NCI-H460 (cell line): ENCODE results near the gene MLIP. TPM values are rescaled to one million over a fixed set of nuclear protein-coding genes. Genes with fewer than 3 reads are reported as not detected.
A peak's percentile ranks its signal among the peaks of the same experiment; 100 is the strongest.
"Not testable (repeated sequence)": the region's sequence is repeated elsewhere in the genome, so short reads cannot be mapped to it uniquely, and the experiment has no call there.

Experiments used
- DNase-seq: peaks from one replicate; pipeline ENCODE4 v3.0.0-alpha.2; 2016; ENCODE audit warnings: low read depth; ENCODE audit errors: extremely low read depth
- total RNA-seq: library from RNA; depleted of rRNA; stranded (reverse); fragments of >200 nt; shearing (Covaris generic); gene quantifications from 2 replicates; pipeline ENCODE4 v1.2.3, GENCODE V29; 2014

The MLIP gene
- total RNA-seq, 1 experiment from 2014 or later = not detected

DNA sequence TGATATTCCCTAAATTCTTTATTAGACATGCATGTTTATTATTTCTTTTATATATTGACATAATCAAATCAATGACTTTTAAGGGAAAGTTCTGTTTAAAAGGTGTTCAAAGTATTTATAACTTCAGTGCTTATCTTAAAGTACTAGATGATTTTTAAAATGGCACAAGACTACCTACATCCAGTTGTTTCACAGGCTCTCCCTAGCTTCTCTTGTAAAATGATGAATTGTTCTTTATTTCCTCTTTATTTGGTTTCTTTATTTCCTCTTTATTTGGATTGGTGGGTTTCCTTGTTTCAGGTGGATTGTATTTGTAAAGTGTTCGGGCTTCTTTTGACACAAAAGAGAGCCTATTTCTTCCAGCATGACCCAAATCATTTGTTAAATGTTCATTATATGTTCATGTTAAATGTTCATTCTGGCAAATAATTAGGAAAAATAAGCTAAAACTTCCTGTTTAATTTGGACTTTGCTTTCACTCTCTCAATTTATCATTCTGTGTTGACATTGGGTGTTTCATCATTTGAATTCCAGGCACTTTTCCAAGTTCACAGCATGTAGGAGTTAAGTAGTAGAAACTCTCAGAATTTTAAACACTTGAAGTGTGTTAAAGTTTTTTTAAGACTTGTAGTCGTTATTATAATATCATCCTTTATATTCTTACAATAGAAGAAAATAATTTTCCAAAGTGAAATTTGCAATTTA is 24.6 kb downstream of the MLIP start:
- peak; percentile 31 for DNase-seq

DNA sequence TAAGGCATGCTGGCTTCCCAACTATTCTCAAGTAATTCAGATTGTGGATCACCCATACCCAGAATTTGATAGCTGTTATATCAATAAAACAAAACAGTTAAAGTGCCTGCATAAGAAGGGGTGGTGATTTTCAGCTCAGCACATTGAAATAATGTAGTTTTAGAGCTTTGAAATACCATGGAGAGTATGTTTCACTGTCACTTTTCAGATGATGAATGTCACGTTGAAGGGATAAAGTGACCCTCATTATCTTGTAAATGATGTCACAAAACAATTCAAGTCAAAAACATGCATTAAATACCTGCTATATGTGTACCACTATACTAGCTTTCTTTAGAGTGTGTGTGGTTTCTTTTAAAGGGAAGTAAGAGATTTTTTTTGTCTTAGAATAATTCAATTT is 27.6 kb downstream of the MLIP start:
- DNase-seq = no peak

DNA sequence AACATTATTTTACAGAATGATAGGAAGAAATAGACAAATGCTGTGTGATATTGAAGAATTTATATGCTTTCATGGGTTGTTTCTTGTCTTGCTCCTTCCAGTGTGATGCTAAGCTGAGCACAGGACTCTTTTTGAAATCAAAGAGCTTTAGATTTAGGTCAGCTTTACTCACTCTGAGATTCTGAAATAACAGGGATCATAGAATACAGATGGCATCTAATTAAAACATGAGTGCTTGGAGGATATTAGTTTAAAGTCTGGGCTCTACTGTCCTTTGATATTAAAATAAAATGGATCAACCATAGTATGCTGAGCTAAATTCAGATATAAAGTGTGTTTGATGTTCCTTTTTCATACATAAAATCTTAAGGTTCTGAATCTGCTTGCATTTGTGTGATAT is 29.6 kb downstream of the MLIP start:
- DNase-seq = no peak

DNA sequence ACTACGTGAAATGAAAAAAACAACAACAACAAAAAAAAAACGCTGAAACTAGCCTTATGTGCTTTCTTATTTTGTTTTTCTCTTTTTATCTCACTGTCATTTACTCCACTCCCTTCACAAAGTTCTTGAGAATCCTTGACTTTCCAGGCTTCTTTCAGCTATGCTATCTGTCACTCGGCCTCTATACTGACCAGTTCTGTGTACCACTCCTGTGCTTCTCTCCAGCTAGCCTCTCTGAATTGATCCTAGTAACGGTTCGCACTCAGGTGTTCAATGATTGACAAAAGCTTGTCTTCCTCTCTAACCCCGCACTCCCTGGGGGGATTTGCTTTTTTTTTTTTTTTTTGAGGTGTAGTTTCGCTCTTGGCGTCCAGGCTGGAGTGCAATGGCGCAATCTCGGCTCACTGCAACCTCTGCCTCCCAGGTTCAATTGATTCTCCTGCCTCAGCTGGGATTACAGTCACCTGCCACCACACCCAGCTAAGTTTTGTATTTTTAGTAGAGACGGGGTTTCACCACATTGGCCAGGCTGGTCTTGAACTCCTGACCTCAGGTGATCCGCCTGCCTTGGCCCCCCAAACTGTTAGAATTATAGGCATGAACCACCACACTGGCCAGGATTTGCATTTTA is 31.8 kb downstream of the MLIP start:
- no peak for DNase-seq

DNA sequence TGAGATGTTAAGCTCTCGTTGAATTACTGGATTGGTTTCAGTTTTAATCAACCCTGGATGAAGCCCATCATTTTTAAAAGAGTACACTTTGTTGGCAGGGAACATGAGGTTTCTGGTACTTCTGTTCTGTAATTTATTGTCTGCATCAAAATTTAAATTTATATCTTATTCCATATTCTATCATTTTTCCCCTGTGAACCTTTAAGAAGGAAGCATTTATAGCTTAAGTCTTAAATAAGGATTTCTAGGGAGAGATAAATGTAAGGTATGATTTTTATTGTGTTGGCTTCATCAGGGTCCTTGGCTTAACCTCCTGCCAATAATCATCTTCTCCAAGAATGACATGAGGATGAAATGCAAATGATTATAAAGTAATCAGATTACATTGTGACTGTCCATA is 40.6 kb downstream of the MLIP start:
- DNase-seq = no peak

DNA sequence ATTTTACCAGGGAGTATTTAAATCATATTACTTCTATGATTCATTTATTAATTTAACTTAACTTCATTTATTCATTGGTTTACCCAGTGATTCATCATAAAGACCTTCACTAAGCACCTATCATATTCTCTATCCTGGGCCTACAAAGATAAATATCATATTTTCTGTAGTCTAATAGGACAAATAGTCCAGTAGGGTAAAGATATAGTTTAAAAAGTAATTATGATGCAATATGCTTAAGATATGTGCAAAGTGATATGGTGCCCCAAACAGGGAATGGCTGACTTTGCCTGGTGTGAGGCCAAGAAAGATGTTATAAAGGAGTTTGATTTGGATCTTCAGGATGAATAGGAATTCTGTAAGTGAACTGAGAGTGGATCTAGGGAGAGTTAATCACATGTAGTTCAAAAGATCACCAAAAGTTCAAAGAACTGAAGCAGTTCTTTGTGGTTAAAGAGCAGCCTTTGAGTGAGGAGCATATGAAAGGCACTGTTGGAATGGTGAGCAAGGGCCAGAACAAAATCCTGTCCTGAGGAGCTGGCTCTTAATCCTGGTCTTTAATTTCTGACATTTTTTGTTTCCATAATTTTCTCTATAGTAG is 45.5 kb downstream of the MLIP start:
- no peak for DNase-seq

DNA sequence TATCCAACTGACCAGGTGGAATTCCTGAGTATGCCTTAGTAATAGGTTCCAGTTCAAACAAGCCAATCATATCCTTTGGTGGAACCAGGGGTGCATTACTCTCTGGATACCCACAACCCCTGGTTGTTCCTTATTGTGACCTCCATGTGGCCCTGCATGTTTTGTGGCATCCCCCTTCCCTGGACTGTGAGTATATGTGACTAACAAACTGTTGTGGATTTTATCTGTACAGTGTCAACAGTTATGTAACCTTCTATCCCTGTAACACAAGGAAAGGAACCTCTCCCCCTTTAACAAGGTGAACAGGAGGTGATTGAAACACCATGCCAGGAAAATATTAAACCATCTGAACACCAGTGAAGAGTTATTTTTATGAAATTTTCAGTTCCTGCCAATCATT is 46.2 kb downstream of the MLIP start:
- no peak for DNase-seq

DNA sequence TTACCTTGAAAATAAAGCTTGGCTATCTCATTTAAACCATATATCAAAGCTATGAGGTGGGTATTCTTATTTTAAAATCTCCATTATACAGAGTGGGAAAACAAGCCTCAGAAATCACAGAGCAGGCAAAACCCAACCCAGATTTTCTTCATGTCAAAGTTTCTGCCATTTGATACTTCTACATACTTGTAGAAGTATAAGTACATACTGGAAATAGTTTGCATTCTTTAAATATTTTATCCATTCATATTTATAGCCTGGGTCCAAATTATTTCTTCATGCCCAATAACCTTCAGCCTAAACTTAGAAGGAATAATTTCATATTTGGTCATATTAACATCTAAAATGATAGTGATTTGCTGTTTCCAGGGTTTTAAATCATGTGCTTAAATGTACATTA is 61.8 kb downstream of the MLIP start:
- DNase-seq = no peak

DNA sequence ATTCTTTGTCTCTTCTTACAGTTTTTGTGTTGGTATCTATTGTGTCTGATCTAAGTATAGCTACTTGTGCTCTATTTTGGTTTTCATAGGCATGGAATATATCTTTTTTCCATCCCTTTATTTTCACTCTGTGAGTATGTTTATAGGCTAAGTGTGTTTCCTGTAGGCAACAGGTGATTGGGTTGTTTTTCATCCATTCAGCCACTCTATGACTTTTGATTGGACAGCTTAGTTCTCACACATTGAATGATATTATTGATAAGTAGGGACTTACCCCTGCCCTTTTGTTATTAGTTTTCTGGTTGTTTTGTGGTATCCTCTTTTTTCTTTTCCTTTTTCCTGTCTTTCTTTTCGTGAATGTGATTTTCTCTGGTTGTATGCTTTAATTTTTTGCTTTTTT is 67.9 kb downstream of the MLIP start:
- no peak for DNase-seq

DNA sequence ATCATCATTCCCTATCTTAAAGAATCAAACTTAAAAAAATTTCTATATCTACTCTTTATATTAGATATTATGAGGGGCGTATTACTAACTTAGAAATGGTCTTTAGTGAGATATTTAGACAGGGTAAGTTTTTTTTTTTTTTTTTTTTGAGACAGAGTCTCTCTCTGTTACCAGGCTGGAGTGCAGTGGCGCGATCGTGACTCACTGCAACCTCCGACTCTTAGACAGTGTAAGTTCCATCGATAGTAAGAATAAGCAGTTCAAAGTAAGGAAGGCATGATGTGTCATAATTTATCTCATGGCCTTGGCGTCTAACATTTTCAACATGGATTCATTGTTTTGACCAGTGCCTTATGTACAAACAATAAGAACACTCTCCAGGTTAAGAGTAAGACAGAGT is 72.4 kb downstream of the MLIP start:
- DNase-seq = no peak

DNA sequence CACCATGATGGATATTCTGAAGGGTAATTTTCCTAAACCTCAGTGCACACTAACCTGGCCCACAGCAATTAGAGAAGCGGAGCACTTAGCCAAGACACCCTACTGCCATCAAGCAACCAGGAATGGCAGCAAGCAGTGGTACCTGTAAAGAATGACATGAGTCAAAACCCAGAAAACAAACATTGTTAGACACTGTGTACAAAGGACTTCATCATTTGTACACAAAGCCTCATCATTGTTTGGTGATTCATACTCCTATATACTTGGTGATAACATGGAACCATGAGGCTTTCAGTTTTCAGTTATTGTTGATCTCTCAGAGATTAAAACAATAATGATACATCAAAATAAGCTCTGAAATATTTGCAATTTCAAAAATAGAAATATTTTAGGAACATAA is 74.6 kb downstream of the MLIP start:
- DNase-seq = no peak

DNA sequence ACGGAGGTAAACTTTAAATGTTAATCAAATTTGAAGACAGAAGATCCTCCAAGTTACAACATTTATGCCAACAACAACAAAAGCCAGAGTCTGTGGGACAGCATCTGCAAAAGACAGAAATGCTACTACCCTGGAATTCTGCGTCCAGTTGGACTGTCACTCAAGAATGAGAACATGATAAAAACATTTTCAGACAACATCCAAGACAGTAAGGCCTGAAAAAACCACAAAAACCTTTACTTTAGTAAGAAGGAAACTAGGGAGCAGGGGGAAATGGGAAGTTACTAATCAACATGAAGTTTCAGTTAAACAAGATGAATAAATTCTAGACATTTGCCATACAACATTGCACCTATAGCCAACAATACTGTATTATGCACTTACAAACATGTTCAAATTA is 77.6 kb downstream of the MLIP start:
- DNase-seq = no peak

DNA sequence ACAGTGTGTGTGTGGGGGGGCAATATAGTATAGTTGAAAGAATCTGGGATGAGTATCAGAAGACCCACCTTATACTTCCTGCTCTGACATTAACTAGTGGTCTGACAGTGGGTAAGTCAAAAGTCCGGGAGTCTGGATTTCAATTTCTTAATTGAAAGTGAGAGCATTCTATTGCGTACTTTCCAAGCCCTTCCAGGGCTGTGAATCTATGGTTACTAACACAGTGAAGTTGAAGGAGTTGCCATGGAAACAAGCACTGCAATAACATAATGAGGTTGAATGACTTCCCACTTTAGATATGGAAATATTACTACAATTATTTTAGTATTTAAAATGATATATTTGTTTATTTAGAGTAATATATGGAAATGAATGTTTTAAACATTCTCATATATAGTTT is 80.2 kb downstream of the MLIP start:
- no peak for DNase-seq

DNA sequence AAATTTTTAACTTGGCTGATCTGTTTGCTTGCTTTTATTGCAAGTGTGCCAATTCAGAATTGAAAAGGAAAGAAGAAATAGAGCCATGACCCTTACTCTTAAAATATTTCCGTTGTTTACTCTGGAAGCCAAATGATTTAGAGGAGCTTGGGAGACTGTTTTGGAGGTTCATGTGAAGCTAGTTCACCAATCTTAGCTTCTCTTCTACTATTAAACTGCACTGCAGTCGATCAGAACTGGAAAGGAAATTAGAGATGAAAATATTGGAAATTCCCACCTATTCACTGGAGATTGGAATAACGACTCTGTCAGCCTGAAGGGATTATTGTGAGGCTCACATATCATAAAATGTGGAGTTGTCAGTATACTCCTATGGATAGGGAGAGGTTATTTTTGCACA is 81.8 kb downstream of the MLIP start:
- DNase-seq = no peak

DNA sequence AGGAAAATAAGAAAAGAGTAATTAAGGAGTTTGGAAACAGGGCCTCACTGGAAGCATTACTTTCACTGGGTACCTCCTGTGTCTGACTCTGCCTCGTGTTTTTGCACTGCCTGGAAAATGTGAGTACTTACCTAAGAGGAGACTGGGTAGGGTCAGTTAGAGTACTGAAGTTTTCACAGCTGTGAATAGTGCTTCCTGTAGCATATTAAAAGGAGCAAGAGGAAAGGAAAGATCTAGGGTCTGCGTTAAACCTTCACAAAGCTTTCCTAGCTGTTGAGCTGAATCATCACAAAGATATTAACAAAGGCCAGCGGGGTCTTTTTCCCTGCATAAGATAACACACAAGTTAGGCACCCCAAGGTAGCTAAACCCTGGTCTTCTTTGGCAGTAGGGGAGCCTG is 82.3 kb downstream of the MLIP start:
- DNase-seq = no peak

DNA sequence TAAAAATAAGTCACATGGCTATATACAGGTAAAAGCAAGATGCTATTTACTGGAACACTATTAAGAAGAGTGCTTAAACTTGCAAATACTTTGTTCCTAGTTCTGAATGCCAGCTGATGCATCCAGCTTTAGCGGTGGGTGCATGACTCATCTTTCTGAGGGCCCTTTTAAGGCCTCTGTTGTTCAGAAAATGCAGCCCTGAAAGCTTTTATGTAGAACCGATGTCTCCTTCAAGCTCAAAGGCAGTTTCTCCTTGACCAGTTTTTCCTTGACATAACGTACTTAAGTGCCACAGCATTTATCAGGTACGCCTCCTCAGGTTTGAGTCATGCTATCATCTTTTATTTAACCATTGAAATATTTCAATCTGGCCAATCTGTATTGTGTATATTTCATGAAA is 82.8 kb downstream of the MLIP start:
- DNase-seq = no peak

DNA sequence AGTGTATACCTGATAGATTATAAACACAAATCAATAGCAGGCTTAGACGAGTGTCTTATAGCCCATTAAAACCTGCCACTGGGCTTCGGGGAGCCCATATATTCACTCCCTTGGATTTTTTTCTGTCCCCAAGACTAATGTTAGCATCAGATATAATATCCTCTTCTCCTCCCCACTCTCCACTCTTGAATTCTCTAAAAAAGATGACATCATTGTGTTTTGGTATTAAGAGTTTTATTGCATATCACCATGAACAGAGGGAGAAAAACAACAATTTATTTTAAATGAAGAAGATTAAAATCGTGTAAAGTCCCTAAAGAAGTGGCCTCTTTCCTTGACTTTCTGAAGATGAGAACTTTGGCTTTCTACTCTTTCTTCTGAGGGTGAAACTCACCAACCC is 84.4 kb downstream of the MLIP start:
- DNase-seq = no peak

DNA sequence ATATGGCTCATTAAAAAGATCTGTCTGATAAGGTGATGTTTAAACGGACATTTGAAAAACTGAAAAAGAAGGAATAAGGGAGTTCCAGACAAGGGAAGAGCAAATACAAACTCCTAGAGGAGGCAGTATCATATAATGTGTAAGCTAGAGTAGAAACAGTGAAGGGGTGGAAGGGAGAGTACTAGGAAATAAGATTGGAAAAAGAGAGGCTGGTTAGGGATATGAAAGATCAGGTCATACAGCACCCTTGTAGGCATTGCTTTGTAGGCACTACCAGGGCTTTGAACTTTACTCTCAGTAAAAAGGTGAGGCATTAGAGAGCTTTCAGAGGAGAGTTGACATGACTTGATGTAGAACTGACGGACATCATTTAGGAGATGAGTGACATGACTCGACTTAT is 85.7 kb downstream of the MLIP start:
- no peak for DNase-seq

DNA sequence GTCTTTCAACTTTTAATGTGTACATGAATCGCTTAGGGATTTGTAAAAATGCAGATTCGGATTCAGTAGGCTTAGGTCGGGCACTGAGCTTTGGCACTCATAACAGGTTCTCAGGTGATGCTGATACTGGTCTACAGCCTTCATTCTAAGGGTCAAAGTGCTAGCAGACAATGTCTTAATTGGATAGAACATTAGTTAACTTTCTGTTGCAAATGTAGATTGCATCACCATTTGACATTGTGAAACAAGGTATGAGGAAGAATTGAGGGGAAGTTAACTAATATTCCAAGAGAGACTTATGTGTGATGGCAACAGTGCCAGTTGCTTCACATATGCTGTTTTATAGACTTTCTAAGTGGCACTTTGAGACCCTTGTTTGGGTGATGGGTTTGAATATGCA is 86.9 kb downstream of the MLIP start:
- no peak for DNase-seq

DNA sequence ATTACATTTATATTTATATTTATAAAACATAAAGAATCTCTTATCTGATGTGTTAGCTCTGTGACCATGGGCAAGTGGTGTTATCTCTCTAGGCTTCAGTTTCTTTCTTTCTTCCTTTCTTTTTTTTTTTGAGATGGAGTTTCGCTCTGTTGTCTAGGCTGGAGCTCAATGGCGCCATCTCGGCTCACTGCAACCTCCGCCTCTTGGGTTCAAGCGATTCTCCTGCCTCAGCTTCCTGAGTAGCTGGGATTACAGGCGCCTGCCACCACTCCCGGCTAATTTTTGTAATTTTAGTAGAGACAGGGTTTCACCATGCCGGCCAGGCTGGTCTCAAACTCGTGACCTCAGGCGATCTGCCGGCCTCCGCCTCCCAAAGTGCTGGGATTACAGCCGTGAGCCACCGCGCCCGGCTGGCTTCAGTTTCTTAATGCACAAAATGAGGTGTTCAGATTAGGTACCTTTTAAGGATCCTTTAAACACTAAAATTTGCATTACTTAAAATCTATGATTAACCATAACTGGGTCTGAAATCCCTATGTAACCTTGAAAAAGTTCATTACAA is 92.3 kb downstream of the MLIP start:
- DNase-seq = not testable (repeated sequence)

DNA sequence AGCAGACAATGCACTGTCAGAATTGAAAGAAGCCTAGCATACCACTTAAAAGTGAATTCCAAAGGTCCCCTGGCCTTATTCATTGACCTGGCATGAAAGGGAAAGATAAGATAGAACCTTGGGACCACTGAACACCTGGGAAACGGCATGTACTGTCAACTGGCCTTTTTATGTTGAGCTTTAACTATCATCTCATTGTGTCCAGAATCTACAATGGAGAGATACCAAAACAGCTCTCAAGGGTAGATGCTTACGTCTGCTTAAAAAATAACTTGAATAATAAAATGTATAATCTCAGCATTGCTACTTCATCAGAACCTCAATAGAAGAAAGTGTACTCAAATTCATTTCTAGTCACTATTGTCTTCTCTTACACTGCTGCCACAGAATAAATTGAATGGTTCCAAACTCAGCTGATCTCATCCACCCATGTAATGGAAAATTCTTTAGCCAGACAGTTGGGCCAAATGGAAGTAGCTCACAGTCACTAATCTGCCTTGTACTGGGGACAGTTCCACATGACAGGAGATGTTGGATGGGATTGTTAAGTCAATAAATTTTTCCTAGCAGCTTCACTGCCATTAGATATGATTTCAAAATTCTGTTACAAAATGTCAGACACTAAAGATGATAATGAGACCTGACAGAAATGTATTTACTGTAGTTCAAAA is 93.8 kb downstream of the MLIP start:
- no peak for DNase-seq

DNA sequence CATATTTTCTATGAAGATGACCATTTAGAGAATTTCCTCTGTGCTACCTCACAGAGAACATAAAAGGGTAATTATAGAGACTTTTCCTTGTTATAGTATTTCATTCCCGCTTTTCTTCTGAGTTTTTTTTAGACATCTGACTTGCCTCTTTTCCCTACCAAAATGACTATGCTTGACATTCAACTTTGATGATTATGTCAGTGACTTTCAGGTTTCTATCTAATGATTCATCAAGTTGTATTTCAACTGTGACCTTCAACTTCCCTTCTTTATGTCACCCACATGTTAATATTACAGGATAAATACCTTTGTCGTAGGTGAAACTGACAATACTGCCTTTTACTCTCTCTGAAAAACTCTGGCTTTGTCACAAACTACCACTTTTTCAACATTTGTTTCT is 95.3 kb downstream of the MLIP start:
- DNase-seq = peak; percentile 20
